NCI-H446 treated with DMSO at 0.1 percent for 48 hours (cell line): ENCODE results near the gene ANK3.
A peak's percentile ranks its signal among the peaks of the same experiment; 100 is the strongest.

Experiments used
- DNase-seq: peaks from one replicate; lab custom pipeline; 2025; lab: John Stamatoyannopoulos, UW

The ANK3 gene

GRCh38 chr10:60031183-60031582, 358.5 kb downstream of the ANK3 start:
- DNase-seq = no peak

GRCh38 chr10:60029475-60029874, 360.2 kb downstream of the ANK3 start:
- DNase-seq = no peak

GRCh38 chr10:60028081-60028480, 361.6 kb downstream of the ANK3 start:
- no peak for DNase-seq

- DNase-seq = no peak
Observed at GRCh38 chr10:60025279-60025678, 364.4 kb downstream of the ANK3 start.

DNA sequence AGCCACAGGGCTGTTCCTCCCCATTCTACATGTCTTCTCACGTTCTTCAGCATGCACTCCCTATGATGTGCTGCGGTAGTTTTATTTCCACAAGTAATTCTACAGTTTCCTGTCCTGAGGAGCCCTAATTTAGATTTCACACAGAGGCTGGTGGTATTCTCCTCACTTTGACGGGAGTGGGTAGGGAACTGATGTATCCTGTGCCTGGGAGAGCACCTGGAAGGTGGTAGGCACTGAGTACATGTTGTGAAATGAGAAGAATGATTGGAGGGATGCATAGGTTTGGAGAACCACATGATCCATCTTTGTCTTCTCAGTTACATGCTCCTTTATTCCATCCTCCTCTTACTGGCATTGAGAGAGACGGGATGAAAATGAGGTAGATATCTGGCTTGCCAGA, 365.2 kb downstream of the ANK3 start:
- DNase-seq = no peak

GRCh38 chr10:60023155-60023877, 366.4 kb downstream of the ANK3 start:
- no peak for DNase-seq

DNA sequence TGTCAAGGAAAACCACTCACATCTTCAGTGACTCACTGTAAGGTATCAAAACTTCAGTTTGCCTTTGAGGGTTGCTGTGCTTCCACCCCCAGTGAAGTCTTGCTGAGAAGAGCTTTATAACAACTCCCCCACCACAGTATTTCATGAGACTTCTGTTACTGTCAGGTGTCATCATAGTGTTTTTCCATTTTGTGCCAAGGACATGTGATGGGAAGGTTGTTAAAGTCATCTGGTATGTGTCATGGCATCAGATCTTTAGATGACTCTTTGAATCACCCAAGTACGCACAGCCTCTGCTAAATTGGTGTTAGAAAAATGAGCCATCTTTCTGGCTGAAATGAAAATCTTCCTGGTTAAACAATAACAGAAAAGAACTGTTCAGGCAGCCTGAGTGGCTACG, 368.3 kb downstream of the ANK3 start:
- DNase-seq = no peak

DNA sequence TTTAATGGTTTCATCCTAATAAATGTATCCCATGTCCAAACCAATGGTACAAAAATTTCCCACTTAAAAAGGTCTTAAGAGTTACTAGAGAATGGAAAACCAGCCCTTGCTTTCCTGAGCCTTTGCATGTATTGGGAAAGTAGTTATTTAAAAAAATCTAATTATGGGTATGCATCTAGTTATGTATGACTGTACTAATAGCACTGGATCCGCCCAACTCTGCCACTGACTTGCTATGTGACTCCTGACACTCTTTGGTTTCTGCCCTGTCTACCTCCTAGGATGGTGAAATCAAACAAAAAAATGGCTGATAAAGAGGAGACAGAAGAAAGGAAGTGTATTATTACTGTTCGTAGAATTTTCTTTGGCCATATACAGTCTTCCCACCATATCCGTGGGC, 372.9 kb downstream of the ANK3 start:
- DNase-seq = no peak

GRCh38 chr10:60009710-60010383, 379.8 kb downstream of the ANK3 start:
- peak; percentile 68 for DNase-seq

DNA sequence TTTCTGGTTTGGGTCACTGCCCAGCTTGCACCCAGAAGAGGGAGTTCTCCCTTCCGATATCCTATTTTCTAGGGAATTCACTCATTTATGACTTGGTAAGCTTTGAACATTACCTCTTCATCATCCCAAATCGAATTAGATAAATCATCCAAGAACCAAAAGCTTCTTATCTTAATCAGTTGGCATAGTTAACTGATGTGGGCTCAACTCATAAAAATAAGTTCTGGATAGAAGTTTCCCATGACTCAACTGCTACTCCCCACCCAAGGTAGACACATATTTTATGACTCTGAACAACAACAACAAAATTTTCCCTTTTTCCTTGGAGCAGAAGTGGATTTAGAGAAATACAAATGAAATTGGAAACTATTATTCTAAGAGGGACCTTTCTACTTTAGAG, 380.4 kb downstream of the ANK3 start:
- no peak for DNase-seq

GRCh38 chr10:60008816-60009215, 380.9 kb downstream of the ANK3 start:
- DNase-seq = no peak

DNA sequence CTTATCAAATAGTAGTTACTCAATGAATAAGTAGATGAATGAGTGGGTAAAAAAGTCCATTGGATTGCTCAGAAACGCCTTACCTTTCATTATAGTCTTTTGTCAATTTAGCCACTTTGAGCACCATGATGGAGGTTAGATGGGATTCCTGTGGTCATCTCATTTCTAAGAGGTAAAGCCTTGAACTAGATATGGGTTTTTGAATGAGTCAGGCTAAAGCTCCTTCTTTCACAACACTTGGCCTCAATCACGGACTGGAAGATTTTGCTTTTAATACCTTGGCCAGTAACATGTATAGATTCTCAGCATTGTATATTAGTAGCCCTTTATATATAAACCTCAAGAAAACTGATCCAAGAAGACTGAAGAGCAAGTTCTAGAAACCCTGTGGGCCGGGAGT, 383.6 kb downstream of the ANK3 start:
- no peak for DNase-seq

DNA sequence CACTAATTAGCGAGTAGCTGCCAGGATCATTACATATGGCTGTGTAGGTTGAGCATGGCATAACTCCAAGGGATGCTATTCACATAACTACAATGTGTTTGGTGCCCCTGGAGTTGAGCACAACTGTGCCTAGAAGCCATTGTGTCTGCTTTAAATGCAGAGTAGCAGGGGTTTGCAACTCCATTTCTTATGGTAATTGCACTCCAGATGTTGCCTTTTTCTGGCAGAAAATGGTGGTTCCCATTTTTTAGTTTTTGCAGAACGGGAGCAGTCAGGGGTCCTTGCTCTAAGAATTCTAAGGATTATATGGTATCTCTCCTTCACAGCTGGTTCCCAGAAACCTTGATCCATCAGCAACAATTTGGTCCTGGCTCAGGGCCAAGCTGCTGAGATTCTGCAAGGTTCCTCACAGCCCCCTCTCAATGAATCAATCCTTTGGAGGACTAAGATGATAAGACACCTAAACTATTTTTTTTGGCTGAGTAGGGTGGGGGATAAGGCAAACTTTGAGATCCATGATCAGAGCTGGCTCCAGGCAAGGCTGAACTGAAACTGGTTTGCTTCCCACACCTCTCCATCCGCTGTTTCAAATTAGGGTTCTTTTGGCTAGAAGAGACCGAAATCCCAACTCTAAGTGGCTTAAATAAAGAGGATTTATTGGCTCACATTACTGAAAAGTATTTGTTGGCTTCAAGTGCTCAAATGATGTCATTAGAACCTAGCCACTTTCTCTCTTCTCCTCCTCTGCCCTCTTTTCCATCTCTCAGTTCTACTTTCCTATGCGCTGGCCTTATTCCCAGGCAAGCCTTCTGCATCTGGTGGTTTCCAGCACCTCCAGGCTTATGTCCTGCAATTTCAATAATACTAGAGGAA, 385.8 kb downstream of the ANK3 start:
- DNase-seq = peak; percentile 85

- DNase-seq = no peak
Observed at GRCh38 chr10:60000747-60001146, 388.9 kb downstream of the ANK3 start.

DNA sequence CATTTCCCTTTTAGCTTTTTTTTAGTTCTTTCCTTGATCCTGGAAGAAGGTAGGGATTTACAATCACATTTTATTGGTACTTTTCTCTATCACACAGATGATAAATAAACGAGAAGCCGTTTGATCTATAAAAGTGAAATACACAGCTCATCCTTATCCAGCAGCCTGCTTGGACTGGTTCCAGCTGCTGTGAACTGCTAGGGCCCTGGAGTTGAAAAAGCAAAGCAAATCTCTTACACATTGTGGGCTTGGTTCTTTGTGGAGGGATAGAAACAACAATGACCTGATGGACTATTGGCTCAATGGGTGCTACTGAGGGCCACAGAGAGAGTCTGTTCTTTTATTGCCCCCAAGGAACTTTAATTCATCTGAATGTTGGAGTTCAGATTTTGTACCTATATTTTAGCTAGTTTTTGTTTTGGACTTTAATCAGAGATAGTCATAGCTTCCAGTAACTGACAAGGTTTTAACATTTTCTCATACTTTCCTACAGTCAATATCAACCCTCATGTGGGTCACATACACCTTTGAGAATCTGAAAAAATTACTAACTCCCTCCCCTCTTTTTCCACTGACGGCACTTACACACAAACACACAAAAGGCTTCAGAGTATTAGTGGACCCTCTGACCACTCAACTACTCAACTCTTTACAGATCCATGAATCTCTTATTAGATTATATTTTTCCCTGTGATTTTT, 391.7 kb downstream of the ANK3 start:
- DNase-seq = no peak

- DNase-seq = peak; percentile 2
Observed at GRCh38 chr10:59995862-59996261, 393.8 kb downstream of the ANK3 start.

DNA sequence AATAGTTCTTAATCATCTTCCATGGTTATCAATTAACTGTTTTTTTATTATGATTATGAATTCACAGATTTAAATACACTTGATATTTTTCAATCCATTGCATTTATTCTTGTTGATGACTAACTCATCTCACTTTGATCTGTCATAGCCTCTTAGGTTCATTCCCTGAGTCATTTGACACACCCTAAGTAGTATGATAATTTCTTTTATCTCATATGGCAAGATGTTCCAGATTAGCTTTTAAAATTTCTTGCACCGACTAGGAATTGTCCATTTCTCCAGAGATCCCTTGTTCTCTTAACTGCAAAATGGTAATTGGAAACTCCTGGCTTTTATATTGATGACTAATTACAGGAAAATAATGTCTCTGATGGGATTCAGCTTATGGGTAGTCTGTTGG, 395.7 kb downstream of the ANK3 start:
- DNase-seq = no peak

- peak; percentile 87 for DNase-seq
Observed at GRCh38 chr10:59991661-59992060, 398.0 kb downstream of the ANK3 start.

- DNase-seq = no peak
Observed at GRCh38 chr10:59991117-59991516, 398.6 kb downstream of the ANK3 start.

- no peak for DNase-seq
Observed at GRCh38 chr10:59985639-59986038, 404.0 kb downstream of the ANK3 start.

- DNase-seq = no peak
Observed at GRCh38 chr10:59984415-59984814, 405.3 kb downstream of the ANK3 start.

- no peak for DNase-seq
Observed at GRCh38 chr10:59980356-59980755, 409.3 kb downstream of the ANK3 start.
